HFFc6 (cell line): Measurements from ENCODE around the gene GAB2. TPM values are rescaled to one million over a fixed set of nuclear protein-coding genes. Genes with fewer than 3 reads are reported as not detected.

Source experiments
- DNase-seq: peaks from one replicate; pipeline ENCODE4 v3.0.0-alpha.2; 2018
- H3K27ac Mint-ChIP-seq: 2 replicates; pipeline ENCODE4 v1.8.0; 2020; ENCODE audit warnings: mild to moderate bottlenecking, mixed read lengths
- H3K27me3 Mint-ChIP-seq: 2 replicates; pipeline ENCODE4 v1.8.0; 2021; ENCODE audit warnings: mild to moderate bottlenecking, moderate library complexity, mixed read lengths; ENCODE audit not compliant: insufficient read depth
- H3K36me3 Mint-ChIP-seq: 2 replicates; pipeline ENCODE4 v1.8.0; 2021; ENCODE audit warnings: low read depth, mixed read lengths
- H3K4me1 Mint-ChIP-seq: 2 replicates; pipeline ENCODE4 v1.8.0; 2020; ENCODE audit warnings: low read depth, mixed read lengths
- H3K4me3 Mint-ChIP-seq: 2 replicates; pipeline ENCODE4 v1.8.0; 2020; ENCODE audit warnings: mild to moderate bottlenecking, moderate library complexity, mixed read lengths
- H3K9me3 Mint-ChIP-seq: 2 replicates; pipeline ENCODE4 v1.8.0; 2020; ENCODE audit warnings: mild to moderate bottlenecking, mixed read lengths
- total RNA-seq, 6 experiments: library from RNA; stranded (reverse); fragmentation: NEBNext Ultra II Directional; extraction: Animal tissue kit (Norgen Biotek cat#: 25700); gene quantifications; 2 replicates in 1 of 6; 3 replicates in 5 of 6; pipeline ENCODE4 v1.2.3, GENCODE V29; 2021
- TF ChIP-seq, protein P1 (sequence below): fragments of 200-600 bp; sonication (generic); IDR thresholded peaks from 2 replicates; pipeline ENCODE4 v1.5.0; 2021; ENCODE audit warnings: antibody characterized with exemption, mild to moderate bottlenecking

GAB2 gene
- total RNA-seq, 6 experiments from 2014 or later, result 8.4 to 12.1 (median 9.9) TPM

DNA sequence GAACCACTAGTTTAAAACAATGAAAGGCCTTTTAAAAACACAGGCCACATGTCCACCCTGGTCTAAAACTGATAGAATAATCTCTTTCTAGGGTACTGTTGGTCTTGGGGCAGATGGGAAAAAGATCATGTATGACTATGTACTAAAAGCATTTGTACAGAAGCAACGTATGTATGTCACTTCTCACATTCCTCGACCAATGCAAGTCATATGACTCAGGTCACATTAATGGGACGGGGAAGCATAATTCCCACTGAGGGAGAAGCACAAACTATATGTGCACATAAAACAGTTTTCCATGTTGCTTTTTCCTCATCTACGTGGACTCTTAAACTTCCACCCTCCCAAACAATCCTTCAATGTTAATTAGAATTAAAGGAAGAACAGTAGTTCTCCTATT lies 32.2 kb upstream of the GAB2 start:
- Mint-ChIP-seq H3K9me3 (no peaks in the 10 kb centered on the region), H3K27me3 (no peaks in the 10 kb centered on the region), H3K4me1 (peaks cover 24% of the 10 kb centered on the region), H3K4me3 (no peak overlapping the region), H3K27ac (peak overlapping the region; percentile 44), H3K36me3 (no peaks in the 10 kb centered on the region; the same call in 1 of the 2 replicates)
- TF ChIP-seq, protein P1, sequence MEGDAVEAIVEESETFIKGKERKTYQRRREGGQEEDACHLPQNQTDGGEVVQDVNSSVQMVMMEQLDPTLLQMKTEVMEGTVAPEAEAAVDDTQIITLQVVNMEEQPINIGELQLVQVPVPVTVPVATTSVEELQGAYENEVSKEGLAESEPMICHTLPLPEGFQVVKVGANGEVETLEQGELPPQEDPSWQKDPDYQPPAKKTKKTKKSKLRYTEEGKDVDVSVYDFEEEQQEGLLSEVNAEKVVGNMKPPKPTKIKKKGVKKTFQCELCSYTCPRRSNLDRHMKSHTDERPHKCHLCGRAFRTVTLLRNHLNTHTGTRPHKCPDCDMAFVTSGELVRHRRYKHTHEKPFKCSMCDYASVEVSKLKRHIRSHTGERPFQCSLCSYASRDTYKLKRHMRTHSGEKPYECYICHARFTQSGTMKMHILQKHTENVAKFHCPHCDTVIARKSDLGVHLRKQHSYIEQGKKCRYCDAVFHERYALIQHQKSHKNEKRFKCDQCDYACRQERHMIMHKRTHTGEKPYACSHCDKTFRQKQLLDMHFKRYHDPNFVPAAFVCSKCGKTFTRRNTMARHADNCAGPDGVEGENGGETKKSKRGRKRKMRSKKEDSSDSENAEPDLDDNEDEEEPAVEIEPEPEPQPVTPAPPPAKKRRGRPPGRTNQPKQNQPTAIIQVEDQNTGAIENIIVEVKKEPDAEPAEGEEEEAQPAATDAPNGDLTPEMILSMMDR, result no peak
- peak; percentile 53 for DNase-seq

DNA sequence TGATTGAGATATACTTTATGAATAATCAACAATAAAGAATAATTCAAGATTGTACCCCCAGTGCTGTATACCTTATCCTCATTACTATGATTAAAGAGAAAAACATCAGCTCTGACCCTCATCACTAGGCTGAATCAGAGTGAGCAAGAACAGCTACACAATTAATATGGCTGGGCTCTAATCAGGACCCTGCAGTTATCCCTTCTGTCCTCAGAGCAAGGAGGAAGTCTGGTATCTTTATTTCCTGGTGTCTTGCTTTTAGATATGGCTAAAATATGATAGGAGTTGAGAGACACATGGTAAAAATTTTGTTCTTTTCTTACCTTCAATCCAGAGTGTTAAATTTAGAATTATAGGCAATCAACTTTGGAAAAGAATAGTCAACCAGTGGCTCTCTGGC lies 28.6 kb upstream of the GAB2 start:
- Mint-ChIP-seq H3K9me3 (no peaks in the 10 kb centered on the region), H3K4me1 (peaks cover 18% of the 10 kb centered on the region), H3K4me3 (no peak overlapping the region), H3K27ac (no peak overlapping the region), H3K27me3 (no peaks in the 10 kb centered on the region), H3K36me3 (no peaks in the 10 kb centered on the region)
- DNase-seq, result no peak
- TF ChIP-seq, protein P1, result no peak

DNA sequence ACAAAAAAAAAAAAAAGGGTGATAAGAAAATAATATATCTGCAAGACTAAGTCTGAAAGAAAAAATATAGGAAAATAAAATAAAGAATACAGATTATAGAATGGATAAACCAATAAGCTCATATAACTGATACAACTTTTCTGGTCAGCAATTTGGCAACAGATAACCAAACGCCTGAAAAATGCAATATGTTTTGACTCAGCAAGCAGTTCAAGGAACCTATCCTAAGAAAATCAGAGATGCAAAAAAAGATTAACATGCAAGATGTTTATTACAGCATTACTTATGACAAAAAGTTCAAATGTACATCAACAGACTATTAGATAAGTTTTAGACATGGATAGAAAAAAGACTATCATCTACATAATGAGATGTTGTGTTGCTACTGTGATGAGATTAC lies 27.1 kb upstream of the GAB2 start:
- H3K4me3 Mint-ChIP-seq, result no peak overlapping the region
- DNase-seq, result no peak
- peaks cover 3% of the 10 kb centered on the region for H3K4me1 Mint-ChIP-seq

DNA sequence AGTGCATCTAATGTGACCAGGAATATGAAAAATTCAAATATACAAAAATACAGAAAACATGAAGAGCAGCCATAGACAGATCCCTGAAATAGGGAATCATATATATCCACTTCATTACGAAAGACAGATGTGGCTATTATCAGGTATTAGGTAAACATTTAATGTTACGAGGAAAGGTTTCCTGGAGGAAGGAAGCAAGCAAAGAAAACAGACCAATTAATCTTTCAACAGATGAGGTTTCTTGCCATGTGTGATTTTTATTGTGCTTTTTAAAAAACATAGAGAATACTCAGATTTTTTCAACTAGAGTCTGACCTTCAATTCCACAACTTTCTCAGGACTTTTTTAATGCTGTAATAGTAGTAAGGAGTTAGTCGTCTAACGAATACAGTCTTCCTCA lies 24.3 kb upstream of the GAB2 start:
- no peaks in the 10 kb centered on the region for H3K36me3 Mint-ChIP-seq
- peaks cover 6% of the 10 kb centered on the region; the same call in 1 of the 2 replicates for H3K4me1 Mint-ChIP-seq
- H3K27ac Mint-ChIP-seq, result no peak overlapping the region
- TF ChIP-seq, protein P1, result no peak
- H3K4me3 Mint-ChIP-seq, result no peak overlapping the region
- DNase-seq, result no peak
- H3K27me3 Mint-ChIP-seq, result no peaks in the 10 kb centered on the region
- no peaks in the 10 kb centered on the region for H3K9me3 Mint-ChIP-seq

More for the DNA sequence above, 27.1 kb upstream of the GAB2 start:
- TF ChIP-seq, protein P1, result no peak
- no peaks in the 10 kb centered on the region for H3K27me3 Mint-ChIP-seq
- no peak overlapping the region for H3K27ac Mint-ChIP-seq
- no peaks in the 10 kb centered on the region for H3K9me3 Mint-ChIP-seq
- H3K36me3 Mint-ChIP-seq, result no peaks in the 10 kb centered on the region

DNA sequence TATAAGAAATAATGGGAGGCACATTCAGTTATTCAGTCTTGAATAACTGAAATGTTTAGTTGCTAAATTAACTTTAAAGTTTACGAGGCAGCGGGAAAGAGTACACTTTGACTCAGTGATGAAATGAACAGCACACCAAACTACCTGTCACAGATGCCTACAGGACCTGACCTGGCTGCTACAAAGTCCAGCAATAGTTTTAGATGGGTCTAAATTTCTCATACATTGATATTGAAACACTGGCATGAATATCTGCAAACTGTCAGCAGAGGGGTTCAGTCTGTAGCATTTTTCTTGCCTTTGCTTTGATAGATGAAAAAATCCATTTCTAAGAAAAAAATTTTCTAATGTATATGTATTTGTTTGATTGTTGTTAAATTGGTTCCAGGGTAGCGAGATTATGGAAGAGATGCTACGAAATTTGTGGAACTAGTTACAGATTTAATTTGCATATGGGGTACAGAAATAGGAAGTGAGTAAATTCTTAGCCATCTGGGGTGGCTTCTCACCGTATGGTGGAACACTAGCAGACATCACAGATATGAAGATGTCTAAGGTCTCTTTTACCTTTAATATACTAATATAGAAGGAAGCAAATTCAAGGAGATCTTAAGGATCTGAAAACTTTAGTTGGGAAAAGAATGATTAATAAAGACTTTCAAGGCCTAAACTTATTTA lies 20.8 kb upstream of the GAB2 start:
- no peaks in the 10 kb centered on the region for H3K27me3 Mint-ChIP-seq
- no peaks in the 10 kb centered on the region for H3K36me3 Mint-ChIP-seq
- TF ChIP-seq, protein P1, result no peak
- H3K27ac Mint-ChIP-seq, result no peak overlapping the region
- DNase-seq, result no peak
- H3K9me3 Mint-ChIP-seq, result no peaks in the 10 kb centered on the region
- H3K4me3 Mint-ChIP-seq, result no peak overlapping the region
- H3K4me1 Mint-ChIP-seq, result peaks cover 6% of the 10 kb centered on the region; the same call in 1 of the 2 replicates
